Measurements from ENCODE around the gene GLI3.

DNA sequence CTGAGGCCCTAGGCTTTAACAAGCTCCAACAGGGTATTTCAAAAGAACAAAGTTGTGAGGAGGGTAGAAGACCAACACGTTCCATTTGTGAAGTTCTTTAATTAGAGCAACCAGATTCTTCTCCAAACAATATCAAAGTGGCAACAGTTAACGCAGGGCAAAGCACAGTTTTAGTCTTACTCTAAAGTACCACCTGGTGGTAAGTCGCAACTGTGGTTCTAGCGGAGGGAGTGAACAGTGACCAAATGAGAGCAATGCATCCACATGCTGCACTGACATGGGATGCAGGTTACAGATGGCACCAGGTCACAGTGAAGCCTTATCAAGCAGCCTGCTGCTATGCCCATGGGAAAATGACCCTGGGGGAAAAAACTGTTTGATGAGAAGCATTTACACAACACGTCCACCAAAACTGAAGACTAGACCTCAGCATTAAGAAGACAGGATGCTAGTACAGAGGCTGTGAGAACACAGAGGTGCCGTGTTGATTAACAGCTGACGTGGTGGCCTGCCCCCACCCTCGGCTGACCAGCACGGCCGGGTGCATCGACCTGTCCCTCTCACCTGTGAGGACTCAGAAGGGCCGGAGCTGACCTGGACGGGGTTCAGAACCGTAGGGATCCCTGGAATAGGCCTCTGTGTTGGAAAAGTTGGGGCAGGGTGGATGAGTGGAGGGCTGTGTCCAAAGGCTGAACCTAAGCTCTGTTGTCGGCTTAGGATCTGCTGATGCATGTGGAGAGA, 211.2 kb downstream of the GLI3 start:
- TF ChIP-seq, protein P1, sequence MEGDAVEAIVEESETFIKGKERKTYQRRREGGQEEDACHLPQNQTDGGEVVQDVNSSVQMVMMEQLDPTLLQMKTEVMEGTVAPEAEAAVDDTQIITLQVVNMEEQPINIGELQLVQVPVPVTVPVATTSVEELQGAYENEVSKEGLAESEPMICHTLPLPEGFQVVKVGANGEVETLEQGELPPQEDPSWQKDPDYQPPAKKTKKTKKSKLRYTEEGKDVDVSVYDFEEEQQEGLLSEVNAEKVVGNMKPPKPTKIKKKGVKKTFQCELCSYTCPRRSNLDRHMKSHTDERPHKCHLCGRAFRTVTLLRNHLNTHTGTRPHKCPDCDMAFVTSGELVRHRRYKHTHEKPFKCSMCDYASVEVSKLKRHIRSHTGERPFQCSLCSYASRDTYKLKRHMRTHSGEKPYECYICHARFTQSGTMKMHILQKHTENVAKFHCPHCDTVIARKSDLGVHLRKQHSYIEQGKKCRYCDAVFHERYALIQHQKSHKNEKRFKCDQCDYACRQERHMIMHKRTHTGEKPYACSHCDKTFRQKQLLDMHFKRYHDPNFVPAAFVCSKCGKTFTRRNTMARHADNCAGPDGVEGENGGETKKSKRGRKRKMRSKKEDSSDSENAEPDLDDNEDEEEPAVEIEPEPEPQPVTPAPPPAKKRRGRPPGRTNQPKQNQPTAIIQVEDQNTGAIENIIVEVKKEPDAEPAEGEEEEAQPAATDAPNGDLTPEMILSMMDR (IDR thresholded peaks at IDR 0.05), result no peak
- no peak for TF ChIP-seq POLR2A (IDR thresholded peaks at IDR 0.05)
